HTR-8/SVneo (cell line): Measurements from ENCODE around the gene RIC8A.
"Not testable (repeated sequence)": the region's sequence is repeated elsewhere in the genome, so short reads cannot be mapped to it uniquely, and the experiment has no call there.

Experiments used
- DNase-seq: peaks from one replicate; pipeline ENCODE4 v3.0.0; 2011; ENCODE audit warnings: low spot score, mixed read lengths; ENCODE audit not compliant: insufficient read length
- FAIRE-seq: peaks from 2 replicates; lab custom pipeline; 2011; peaks lifted over from hg19 to GRCh38; lab: Jason Lieb, UNC

The RIC8A gene

GRCh38 chr11:215581-216037 is 8.1 kb downstream of the RIC8A start:
- no peak for DNase-seq
- no peak for FAIRE-seq

- no peak for FAIRE-seq
- no peak for DNase-seq
These were observed 8.8 kb downstream of the RIC8A start for GRCh38 chr11:216081-216974.

DNA sequence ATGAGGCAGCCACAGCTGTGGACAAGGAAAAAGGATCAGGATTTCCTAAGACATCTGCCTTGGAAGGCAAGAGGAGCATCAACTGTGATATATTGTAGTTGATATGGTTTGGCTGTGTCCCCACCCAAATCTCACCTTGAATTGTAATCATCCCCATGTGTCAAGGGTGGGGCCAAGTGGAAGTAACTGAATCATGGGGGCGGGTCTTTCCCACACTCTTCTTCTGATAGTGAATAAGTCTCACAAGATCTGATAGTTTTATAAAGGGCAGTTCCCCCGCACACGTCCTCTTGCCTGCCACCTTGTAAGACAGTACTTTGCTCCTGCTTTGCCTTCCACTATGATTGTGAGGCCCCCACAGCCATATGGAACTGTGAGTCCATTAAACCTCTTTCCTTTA is 10.2 kb downstream of the RIC8A start:
- no peak for FAIRE-seq
- no peak for DNase-seq

DNA sequence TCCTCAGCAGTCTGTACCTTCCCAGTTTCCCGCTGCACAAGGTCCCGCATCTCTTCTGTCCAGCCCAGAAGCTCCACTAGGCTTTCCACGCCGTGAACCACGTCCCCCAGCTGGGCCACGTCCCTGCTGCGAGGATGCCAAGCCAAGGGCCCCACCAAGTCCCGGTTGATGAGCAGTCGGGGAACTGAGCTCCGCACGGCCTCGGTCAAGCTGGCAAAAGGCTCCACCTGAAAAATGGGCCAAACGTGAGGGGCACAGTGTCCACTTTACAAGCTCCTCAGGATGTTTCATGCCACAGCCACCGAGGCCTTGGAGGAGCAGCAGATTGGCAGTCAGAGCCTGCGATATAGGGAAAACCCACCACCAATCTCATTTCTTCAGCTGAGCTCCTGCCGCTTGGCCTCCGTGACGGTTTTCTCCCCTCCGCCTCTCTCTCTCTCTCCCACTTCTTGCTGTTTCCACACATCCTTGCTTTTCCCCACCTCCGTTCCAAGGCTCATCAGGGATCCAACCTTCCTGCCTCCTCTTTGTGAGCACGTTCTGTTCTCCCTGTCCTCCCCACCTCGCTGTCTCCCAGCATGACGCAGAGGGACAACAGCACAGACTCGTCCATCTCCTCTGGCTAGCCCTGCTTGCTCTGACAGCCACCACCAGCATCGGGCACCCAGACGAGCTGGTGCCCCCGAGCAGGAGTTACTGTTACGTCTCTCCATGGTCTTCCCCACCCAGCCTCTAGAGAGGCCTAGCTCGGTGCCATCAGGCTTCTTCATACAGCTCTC is 11.5 kb downstream of the RIC8A start:
- FAIRE-seq (no peak), DNase-seq (no peak)

DNA sequence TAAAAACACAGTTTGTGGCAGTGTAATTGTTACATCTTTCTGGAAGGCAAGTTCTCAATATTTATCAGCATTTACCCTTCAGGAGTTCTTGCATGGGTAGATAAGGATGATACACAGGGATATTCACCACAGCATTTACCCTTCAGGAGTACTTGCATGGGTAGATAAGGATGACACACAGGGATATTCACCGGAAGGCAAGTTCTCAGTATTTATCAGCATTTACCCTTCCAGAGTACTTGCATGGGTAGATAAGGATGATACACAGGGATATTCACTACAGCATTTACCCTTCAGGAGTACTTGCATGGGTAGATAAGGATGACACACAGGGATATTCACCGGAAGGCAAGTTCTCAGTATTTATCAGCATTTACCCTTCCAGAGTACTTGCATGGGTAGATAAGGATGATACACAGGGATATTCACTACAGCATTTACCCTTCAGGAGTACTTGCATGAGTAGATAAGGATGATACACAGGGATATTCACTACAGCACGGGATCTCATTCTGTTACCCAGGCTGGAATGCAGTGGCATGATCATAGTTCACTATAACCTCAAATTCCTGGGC is 13.2 kb downstream of the RIC8A start:
- DNase-seq: not testable (repeated sequence)
- FAIRE-seq: peak; percentile 94

- no peak for DNase-seq
- FAIRE-seq: no peak
These were observed 14.0 kb downstream of the RIC8A start for GRCh38 chr11:221539-221938.

- FAIRE-seq (no peak), DNase-seq (no peak)
These were observed 14.7 kb downstream of the RIC8A start for GRCh38 chr11:221998-222789.

GRCh38 chr11:223026-223789 is 15.7 kb downstream of the RIC8A start:
- DNase-seq: no peak
- FAIRE-seq: no peak

GRCh38 chr11:223884-224283 is 16.4 kb downstream of the RIC8A start:
- FAIRE-seq (no peak), DNase-seq (no peak)

DNA sequence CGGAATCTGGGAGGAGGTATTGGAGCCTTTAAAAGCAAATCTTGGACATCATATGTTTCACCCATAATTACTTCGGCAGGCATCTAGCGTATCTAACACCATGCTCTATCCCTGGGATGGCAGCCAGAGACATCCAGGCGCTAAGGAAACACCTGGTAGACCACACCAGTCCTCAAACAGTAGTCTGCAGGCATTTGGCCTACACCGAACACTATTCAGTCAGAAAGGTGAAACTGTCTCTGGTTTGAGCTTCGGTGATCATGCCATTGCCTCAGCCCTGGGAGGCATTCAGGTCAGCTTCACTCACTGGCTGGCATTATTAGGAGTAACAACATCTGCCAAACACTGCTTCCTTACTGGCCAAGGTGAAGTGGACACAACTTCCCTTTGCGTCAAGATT is 16.9 kb downstream of the RIC8A start:
- DNase-seq (no peak), FAIRE-seq (no peak)

GRCh38 chr11:225734-226453 is 18.4 kb downstream of the RIC8A start:
- FAIRE-seq (no peak), DNase-seq (no peak)

- FAIRE-seq: no peak
- no peak for DNase-seq
These were observed 20.4 kb downstream of the RIC8A start for GRCh38 chr11:227824-228379.

DNA sequence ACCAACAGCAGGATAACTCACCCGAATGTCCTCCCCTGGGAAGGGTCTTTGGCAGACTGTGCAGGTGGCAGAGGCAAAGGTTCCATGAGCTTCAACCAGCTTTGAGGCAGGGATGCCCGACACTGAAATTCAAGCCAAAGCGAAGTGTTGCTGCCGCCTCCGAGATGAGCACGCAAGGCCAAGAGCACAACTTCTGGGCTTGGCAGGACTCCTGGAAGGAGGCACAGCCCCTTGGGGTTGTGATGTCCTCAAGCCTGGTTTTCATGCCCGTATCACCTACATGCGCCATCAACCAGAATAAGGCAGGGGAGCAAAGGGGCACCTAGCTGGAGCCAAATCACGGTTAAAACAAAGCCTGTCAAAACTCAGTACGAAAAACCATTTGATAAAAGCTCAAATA is 22.9 kb downstream of the RIC8A start:
- DNase-seq (no peak), FAIRE-seq (no peak)

- DNase-seq (no peak), FAIRE-seq (no peak)
These were observed 25.5 kb downstream of the RIC8A start for GRCh38 chr11:232783-233565.

DNA sequence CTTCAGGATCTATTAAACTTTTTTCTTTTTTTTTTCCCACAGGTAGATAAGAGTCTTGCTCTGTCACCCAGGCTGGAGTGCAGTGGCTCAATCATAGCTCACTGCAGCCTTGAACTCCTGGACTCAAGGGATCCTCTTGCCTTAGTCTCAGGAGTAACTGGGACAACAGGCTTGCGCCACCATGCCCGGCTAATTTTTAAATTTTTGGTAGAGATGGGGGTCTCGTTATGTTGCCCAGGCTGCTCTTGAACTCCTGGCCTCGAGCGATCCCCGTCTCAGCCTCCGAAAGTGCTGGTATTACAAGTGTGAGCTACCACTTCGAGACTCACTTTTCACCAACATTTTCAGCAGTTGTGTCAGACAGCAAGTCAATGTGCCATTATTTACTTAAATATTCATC is 27.7 kb downstream of the RIC8A start:
- no peak for DNase-seq
- no peak for FAIRE-seq

GRCh38 chr11:235609-235996 is 28.1 kb downstream of the RIC8A start:
- DNase-seq: no peak
- no peak for FAIRE-seq

GRCh38 chr11:235997-236773 is 28.7 kb downstream of the RIC8A start, which contains the start of gene SIRT3:
SIRT3 (minus strand) TSS chr11:236342; CDS start chr11:236328, 14 bp downstream.
- DNase-seq: peak; percentile 91
- peak; percentile 76 for FAIRE-seq
